ENCODE results near the gene KRT40.
"Not testable (repeated sequence)": the region's sequence is repeated elsewhere in the genome, so short reads cannot be mapped to it uniquely, and the experiment has no call there.

KRT40 gene

GRCh38 chr17:40984226-40984625, at the start of gene KRT40:
Gene KRT40, minus strand, starts transcription at chr17:40984326. Its CDS starts 53 bp downstream, at chr17:40984273.
- DNase-seq (ENCODE audit: low read depth in 2 of 2): no peak

- DNase-seq (ENCODE audit: low read depth in 2 of 2): no peak
These were observed 45.6 kb upstream of the KRT40 start, which contains the start of gene KRTAP1-4 for GRCh38 chr17:41029633-41030245. Gene KRTAP1-4, minus strand, starts transcription at chr17:41030195. Its CDS starts 117 bp downstream, at chr17:41030078.

DNA sequence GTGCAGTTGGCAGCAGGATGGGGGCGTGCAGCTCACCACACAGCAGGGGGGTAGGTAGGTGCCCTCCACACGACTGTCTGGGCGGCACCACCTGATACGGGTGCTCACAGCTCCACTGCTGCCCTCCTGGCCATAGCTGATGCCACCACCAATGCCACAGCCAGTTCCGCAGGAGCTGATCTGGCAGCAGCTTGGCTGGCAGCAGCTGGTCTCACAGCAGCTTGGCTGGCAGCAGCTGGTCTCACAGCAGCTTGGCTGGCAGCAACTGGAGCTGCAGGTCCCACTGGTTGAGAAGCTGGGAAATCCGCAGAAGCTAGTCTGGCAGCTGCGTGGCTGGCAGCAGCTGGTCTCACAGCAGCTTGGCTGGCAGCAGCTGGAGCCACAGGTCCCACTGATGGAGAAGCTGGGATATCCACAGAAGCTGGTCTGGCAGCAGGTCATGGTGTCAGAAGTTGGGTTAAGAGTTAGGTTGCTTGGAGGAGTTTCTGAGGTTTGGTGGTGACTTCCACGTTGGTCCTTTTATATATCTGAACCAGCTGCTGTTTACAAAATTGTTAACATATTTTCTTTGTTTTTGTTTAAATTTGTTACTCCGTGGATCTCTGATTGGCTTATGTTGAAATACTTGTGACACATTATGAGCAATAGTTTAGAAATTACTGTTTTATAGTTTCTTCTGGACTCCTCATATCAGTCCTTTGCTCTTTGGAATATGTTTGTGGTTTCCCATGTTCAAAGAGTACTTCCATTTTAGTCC, 42.8 kb upstream of the KRT40 start, which contains the start of gene KRTAP1-5:
KRTAP1-5 (minus strand) TSS at position 494 of the 757 bp plus-strand sequence; CDS start at position 441, 53 bp downstream.
- no peak for DNase-seq (ENCODE audit: low read depth in 2 of 2)

DNA sequence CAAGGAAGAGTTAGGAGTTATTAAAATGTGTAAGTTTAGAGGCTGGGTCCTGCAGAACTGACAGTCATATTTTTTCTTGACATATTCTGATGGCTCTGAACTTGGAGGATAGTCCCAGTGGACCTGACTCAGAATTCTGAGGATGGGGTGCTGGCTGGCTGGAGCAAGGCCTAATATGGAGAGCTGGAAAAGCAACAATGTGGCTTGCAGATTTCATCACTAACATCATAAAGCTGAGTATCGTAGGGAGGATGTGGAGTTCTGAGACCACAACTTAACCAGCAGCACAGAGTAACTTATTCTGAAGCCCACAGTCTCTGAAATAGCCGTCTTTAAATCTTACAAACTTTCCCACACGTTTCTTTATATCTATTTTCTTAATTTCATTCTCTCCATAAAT, 40.6 kb upstream of the KRT40 start:
- DNase-seq (ENCODE audit: low read depth in 2 of 2): no peak

- DNase-seq (ENCODE audit: low read depth in 2 of 2): no peak
These were observed 36.2 kb upstream of the KRT40 start for GRCh38 chr17:41020336-41020735.

- DNase-seq (ENCODE audit: low read depth in 2 of 2): no peak
These were observed 35.3 kb upstream of the KRT40 start for GRCh38 chr17:41019415-41019814.

GRCh38 chr17:41018541-41018940, 34.4 kb upstream of the KRT40 start:
- DNase-seq (ENCODE audit: low read depth in 2 of 2): no peak

- DNase-seq (ENCODE audit: low read depth in 2 of 2): no peak
These were observed 32.6 kb upstream of the KRT40 start for GRCh38 chr17:41016578-41017215.

GRCh38 chr17:41015454-41015853, 31.3 kb upstream of the KRT40 start:
- DNase-seq (ENCODE audit: low read depth in 2 of 2): no peak

DNA sequence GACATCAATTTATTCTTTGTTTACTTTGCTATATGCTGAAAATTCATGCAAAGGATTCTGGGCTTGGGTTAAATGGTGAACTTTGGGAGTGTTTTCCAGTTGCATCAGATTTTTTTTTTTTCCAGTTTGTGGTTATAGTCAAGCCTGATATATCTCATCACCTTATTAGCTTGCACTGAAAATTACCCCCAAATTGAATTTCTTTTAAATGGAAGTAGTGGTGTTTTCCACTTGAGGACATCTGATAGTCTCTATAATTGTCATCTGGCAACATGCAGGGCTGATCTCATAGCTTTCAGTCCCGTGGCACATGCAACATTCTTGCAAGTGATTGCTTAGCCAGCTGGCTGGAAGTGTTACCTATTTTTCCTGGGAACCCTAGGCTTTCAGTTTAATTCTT, 29.5 kb upstream of the KRT40 start:
- no peak for DNase-seq (ENCODE audit: low read depth in 2 of 2)

DNA sequence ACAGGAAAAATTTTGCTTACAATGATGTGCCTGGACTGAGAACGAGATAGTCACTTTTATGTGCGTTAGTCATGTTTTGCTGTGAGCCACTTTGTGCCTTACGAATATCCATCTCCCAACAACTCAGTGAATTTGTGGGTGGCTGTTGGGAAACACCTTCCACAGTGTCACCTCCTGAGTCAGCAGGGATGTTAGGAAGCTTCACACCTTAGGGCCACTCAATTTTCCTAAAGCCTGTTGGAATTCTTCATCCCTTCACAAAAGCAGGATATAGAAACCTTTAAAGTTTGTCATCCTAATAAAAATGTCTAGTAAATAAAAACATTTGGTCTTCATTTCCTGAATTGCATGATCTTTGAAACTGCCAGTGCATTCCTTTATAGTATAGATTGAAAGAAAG, 29.1 kb upstream of the KRT40 start:
- no peak for DNase-seq (ENCODE audit: low read depth in 2 of 2)

- no peak for DNase-seq (ENCODE audit: low read depth in 2 of 2)
These were observed 28.4 kb upstream of the KRT40 start for GRCh38 chr17:41012326-41013120.

- DNase-seq (ENCODE audit: low read depth in 2 of 2): no peak
These were observed 26.3 kb upstream of the KRT40 start for GRCh38 chr17:41010441-41010840.

GRCh38 chr17:41009936-41010335, 25.8 kb upstream of the KRT40 start:
- no peak for DNase-seq (ENCODE audit: low read depth in 2 of 2)

- no peak for DNase-seq (ENCODE audit: low read depth in 2 of 2)
These were observed 25.2 kb upstream of the KRT40 start for GRCh38 chr17:41009301-41009760.

- no peak for DNase-seq (ENCODE audit: low read depth in 2 of 2)
These were observed 24.7 kb upstream of the KRT40 start, which contains the start of gene KRTAP3-1 for GRCh38 chr17:41008811-41009210. Gene KRTAP3-1, minus strand, starts transcription at chr17:41009128. Its CDS starts 54 bp downstream, at chr17:41009074.

GRCh38 chr17:41004397-41004796, 20.3 kb upstream of the KRT40 start:
- no peak for DNase-seq (ENCODE audit: low read depth in 2 of 2)

DNA sequence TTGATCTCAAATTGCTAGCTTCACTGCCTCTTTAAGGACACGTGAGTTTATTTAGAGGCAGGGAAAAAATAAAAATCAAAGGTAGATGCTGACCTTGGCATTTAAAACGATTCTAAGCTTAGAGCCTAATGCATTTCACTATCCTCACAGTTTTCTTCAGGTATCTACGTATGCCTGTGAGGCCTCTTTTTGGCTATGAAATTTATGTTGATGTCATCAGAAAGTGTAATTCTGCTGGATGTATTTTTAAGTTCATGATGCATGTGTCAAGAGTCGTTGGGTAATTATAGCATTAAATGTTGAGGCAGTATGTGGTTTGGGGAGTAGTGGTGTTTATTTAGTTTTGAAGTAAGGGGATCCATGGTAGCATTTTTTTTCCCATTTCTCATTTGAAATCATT, 19.8 kb upstream of the KRT40 start:
- no peak for DNase-seq (ENCODE audit: low read depth in 2 of 2)

GRCh38 chr17:41002814-41003213, 18.7 kb upstream of the KRT40 start:
- no peak for DNase-seq (ENCODE audit: low read depth in 2 of 2)

- DNase-seq (ENCODE audit: low read depth in 2 of 2): no peak
These were observed 17.7 kb upstream of the KRT40 start for GRCh38 chr17:41001795-41002194.

GRCh38 chr17:40999563-40999962, 15.4 kb upstream of the KRT40 start, which contains the start of gene KRTAP3-2:
Gene KRTAP3-2, minus strand, starts transcription at chr17:40999906. Its CDS starts 53 bp downstream, at chr17:40999853.
- DNase-seq (ENCODE audit: low read depth in 2 of 2): not testable (repeated sequence)

- DNase-seq (ENCODE audit: low read depth in 2 of 2): no peak
These were observed 13.2 kb upstream of the KRT40 start for GRCh38 chr17:40997361-40997760.

Data from stimulated activated CD4-positive, alpha-beta T cell treated with anti-CD3 and anti-CD28 coated beads, Interleukin-4, amount 100 ng/mL, for 48 hours (primary cell).